Measurements from ENCODE around the gene CHST8.

GRCh38 chr19:33595783-33596182, 26.0 kb upstream of the CHST8 start:
- TF ChIP-seq CTCF (IDR thresholded peaks at IDR 0.05; ENCODE audit: low read depth, low read length, poor library complexity, severe bottlenecking): no peak
- no peak for TF ChIP-seq EZH2phosphoT487 (IDR thresholded peaks at IDR 0.05; ENCODE audit: borderline replicate concordance, low read length)

All from DOHH2 (cell line).